Keratinocyte (primary cell): Measurements from ENCODE around the gene MAST3. TPM values are rescaled to one million over a fixed set of nuclear protein-coding genes. Genes with fewer than 3 reads are reported as not detected.

ENCODE experiments used
- DNase-seq: peaks from one replicate; pipeline ENCODE4 v3.0.0-alpha.2; 2011; ENCODE audit warnings: low read depth, missing footprints, low spot score
- FAIRE-seq: peaks from 2 replicates; lab custom pipeline; 2011; peaks lifted over from hg19 to GRCh38; lab: Jason Lieb, UNC
- H2AFZ ChIP-seq: 2 replicates; pipeline ENCODE4 v1.6.0; 2012; ENCODE audit warnings: low read length, control low read depth, inconsistent platforms; ENCODE audit not compliant: control insufficient read depth
- H3K27ac ChIP-seq: 2 replicates; pipeline ENCODE4 v1.5.1; 2011; ENCODE audit warnings: low read length; ENCODE audit not compliant: control insufficient read depth, insufficient read depth
- H3K27me3 ChIP-seq: 3 replicates; pipeline ENCODE4 v1.6.0; 2011; ENCODE audit warnings: low read length; ENCODE audit not compliant: control insufficient read depth, insufficient read depth; ENCODE audit errors: extremely low read depth
- H3K36me3 ChIP-seq, 2 experiments: 2 replicates in 1 of 2; 3 replicates in 1 of 2; pipeline ENCODE4 v1.5.1; 2011; ENCODE audit warnings: low read length in 2 of 2, mild to moderate bottlenecking in 1 of 2; ENCODE audit not compliant: control insufficient read depth in 2 of 2, insufficient read depth in 2 of 2; ENCODE audit errors: extremely low read depth in 1 of 2
- H3K4me1 ChIP-seq: 3 replicates; pipeline ENCODE4 v1.5.1; 2011; ENCODE audit warnings: low read length; ENCODE audit not compliant: control insufficient read depth, insufficient read depth; ENCODE audit errors: extremely low read depth
- H3K4me2 ChIP-seq: 3 replicates; pipeline ENCODE4 v1.6.0; 2011; ENCODE audit warnings: low read depth, low read length; ENCODE audit not compliant: control insufficient read depth, insufficient read depth; ENCODE audit errors: extremely low read depth
- H3K4me3 ChIP-seq, 3 experiments: fragments of 200-600 bp in 1 of 3; sonication (generic) in 1 of 3; 2 replicates in 2 of 3; 3 replicates in 1 of 3; pipeline ENCODE4 v1.5.1; 2011 to 2016; ENCODE audit warnings: low read length in 3 of 3, mild to moderate bottlenecking in 3 of 3, control low read depth in 2 of 3, inconsistent platforms in 1 of 3, low read depth in 1 of 3, mixed read lengths in 1 of 3, mixed run types in 1 of 3, moderate library complexity in 1 of 3; ENCODE audit not compliant: control insufficient read depth in 2 of 3, insufficient read depth in 2 of 3; ENCODE audit errors: extremely low read depth in 1 of 3
- H3K79me2 ChIP-seq: 2 replicates; pipeline ENCODE4 v1.6.0; 2012; ENCODE audit warnings: low read length; ENCODE audit not compliant: control insufficient read depth, insufficient read depth
- H3K9ac ChIP-seq: 3 replicates; pipeline ENCODE4 v1.6.0; 2011; ENCODE audit warnings: low read length; ENCODE audit not compliant: control insufficient read depth, insufficient read depth; ENCODE audit errors: extremely low read depth
- H3K9me1 ChIP-seq: 3 replicates; pipeline ENCODE4 v1.6.0; 2011; ENCODE audit warnings: low read length; ENCODE audit not compliant: control insufficient read depth, insufficient read depth; ENCODE audit errors: extremely low read depth
- H3K9me3 ChIP-seq: 2 replicates; pipeline ENCODE4 v1.5.1; 2012; ENCODE audit warnings: low read depth, low read length; ENCODE audit not compliant: control insufficient read depth
- H4K20me1 ChIP-seq: 3 replicates; pipeline ENCODE4 v1.6.0; 2011; ENCODE audit warnings: low read length; ENCODE audit not compliant: control insufficient read depth, insufficient read depth; ENCODE audit errors: extremely low read depth
- CTCF ChIP-seq, 3 experiments: IDR thresholded peaks in 1 of 3; conservative IDR thresholded peaks in 1 of 3; optimal IDR thresholded peaks in 1 of 3; 2 replicates in 2 of 3; 3 replicates in 1 of 3; pipeline versions ENCODE3 to v1.5.1; 2011; ENCODE audit warnings: low read length in 3 of 3, mild to moderate bottlenecking in 3 of 3, moderate library complexity in 2 of 3, control low read depth in 1 of 3, inconsistent platforms in 1 of 3; ENCODE audit not compliant: insufficient read depth in 2 of 3; ENCODE audit errors: extremely low read depth in 1 of 3
- EZH2 ChIP-seq: IDR thresholded peaks from one replicate; pipeline ENCODE4 v1.6.1; 2012; ENCODE audit warnings: inconsistent platforms, mild to moderate bottlenecking, low read length, moderate library complexity
- dilution Hi-C: fragments of 300-500 bp; cut with MboI; formaldehyde crosslinking; loops from one replicate; pipeline ENCODE4 v1.7.0; 2020; ENCODE audit warnings: low sequenced_read_pairs; ENCODE audit not compliant: extremely low pct_ligation_motif_present
- polyA plus RNA-seq, 5 experiments: library from polyadenylated mRNA; depleted of rRNA in 3 of 5; stranded (reverse) in 3 of 5; stranded (forward) in 1 of 5; unstranded in 1 of 5; fragments of >200 nt; gene quantifications; 1 replicate in 1 of 5; 2 replicates in 3 of 5; 3 replicates in 1 of 5; pipeline versions ENCODE4 v1.2.1 to v1.2.3, GENCODE V29; 2011 to 2012; ENCODE audit warnings: missing spikeins in 2 of 5, low read depth in 1 of 5, low replicate concordance in 1 of 5

Gene MAST3
- polyA plus RNA-seq, 1 donor (not counting 4 experiments of a cell fraction or from before 2014, with no cell fraction given): 0.73 TPM

GRCh38 chr19:18098891-18099622 is 1.5 kb downstream of the MAST3 start:
- no peak overlapping the region for H3K27ac ChIP-seq
- peaks cover 8% of the 10 kb centered on the region for H3K4me1 ChIP-seq
- no peaks in the 10 kb centered on the region for H3K9me1 ChIP-seq
- no peak overlapping the region for H3K4me2 ChIP-seq
- peaks cover 19% of the 10 kb centered on the region for H3K27me3 ChIP-seq
- dilution Hi-C loops: no loop called here
- H3K36me3 ChIP-seq: no peaks in the 10 kb centered on the region
- no peak overlapping the region for H2AFZ ChIP-seq
- no peak for DNase-seq
- no peak overlapping the region for H3K4me3 ChIP-seq
- no peak overlapping the region for H3K9ac ChIP-seq
- no peaks in the 10 kb centered on the region for H4K20me1 ChIP-seq
- no peaks in the 10 kb centered on the region for H3K9me3 ChIP-seq
- H3K79me2 ChIP-seq: no peaks in the 10 kb centered on the region
- no peak for TF ChIP-seq CTCF (optimal IDR thresholded peaks at IDR 0.05 in 1 of 3, IDR thresholded peaks at IDR 0.05 in 1 of 3, conservative IDR thresholded peaks at IDR 0.05 in 1 of 3; ENCODE audit: extremely low read depth in 1 of 3, insufficient read depth in 2 of 3, low read length in 3 of 3)
- TF ChIP-seq EZH2: peak; percentile 40
- FAIRE-seq: no peak

GRCh38 chr19:18099623-18099995 is 2.0 kb downstream of the MAST3 start:
- DNase-seq: no peak
- H3K4me1 ChIP-seq: peaks cover 10% of the 10 kb centered on the region
- H4K20me1 ChIP-seq: no peaks in the 10 kb centered on the region
- dilution Hi-C loops: no loop called here
- no peaks in the 10 kb centered on the region for H3K9me3 ChIP-seq
- no peaks in the 10 kb centered on the region for H3K9me1 ChIP-seq
- no peak overlapping the region for H3K4me2 ChIP-seq
- no peak for TF ChIP-seq EZH2
- no peak for TF ChIP-seq CTCF (optimal IDR thresholded peaks at IDR 0.05 in 1 of 3, IDR thresholded peaks at IDR 0.05 in 1 of 3, conservative IDR thresholded peaks at IDR 0.05 in 1 of 3; ENCODE audit: extremely low read depth in 1 of 3, insufficient read depth in 2 of 3, low read length in 3 of 3)
- H2AFZ ChIP-seq: no peak overlapping the region
- no peaks in the 10 kb centered on the region for H3K79me2 ChIP-seq
- H3K36me3 ChIP-seq: no peaks in the 10 kb centered on the region
- no peak for FAIRE-seq
- no peak overlapping the region for H3K4me3 ChIP-seq
- no peak overlapping the region for H3K27ac ChIP-seq
- H3K27me3 ChIP-seq: peaks cover 19% of the 10 kb centered on the region
- no peak overlapping the region for H3K9ac ChIP-seq
